ENCODE data around the gene METAP1. TPM values are rescaled to one million over a fixed set of nuclear protein-coding genes. Genes with fewer than 3 reads are reported as not detected.
A peak's percentile ranks its signal among the peaks of the same experiment; 100 is the strongest.

Gene METAP1
- total and polyA plus RNA-seq, 2 of the 4 experiments (the other 2 are of a cell fraction): 43.7 to 47.9 TPM

GRCh38 chr4:99058228-99058627, 62.7 kb downstream of the METAP1 start:
- Histone ChIP-seq H3K14ac (replicated peaks; ENCODE audit: low read depth, low read length) (no peak overlapping the region), H3K18ac (ENCODE audit: low read depth, low read length) (no peak overlapping the region), H3K79me1 (ENCODE audit: low read depth in 1 of 2, low read length in 2 of 2) (peaks cover 12 to 26% of the 10 kb centered on the region in 2 experiments), H3K9me3 (ENCODE audit: control insufficient read depth, insufficient read depth, low read length) (no peaks in the 10 kb centered on the region), H3K56ac (ENCODE audit: extremely low read depth, insufficient read depth, low read length) (no peak overlapping the region), H3K4me2 (ENCODE audit: low read depth, low read length) (no peak overlapping the region), H4K20me1 (ENCODE audit: insufficient read depth, low read length) (no peaks in the 10 kb centered on the region), H3K4me1 (ENCODE audit: control insufficient read depth, insufficient read depth, low read length) (peaks cover 11% of the 10 kb centered on the region), H4K5ac (ENCODE audit: low read depth, low read length) (no peak overlapping the region), H2AFZ (replicated peaks; ENCODE audit: low read length, poor library complexity) (no peak overlapping the region), H3K9ac (ENCODE audit: low read depth, low read length) (no peak overlapping the region), H3K27ac (ENCODE audit: insufficient read depth, low read length) (no peak overlapping the region), H4K8ac (ENCODE audit: low read depth in 2 of 2, low read length in 2 of 2) (no peak overlapping the region), H3K27me3 (ENCODE audit: control insufficient read depth, insufficient read depth, low read length) (no peaks in the 10 kb centered on the region), H3K4me3 (ENCODE audit: insufficient read depth, low read depth, low read length) (no peak overlapping the region), H2AK9ac (replicated peaks; ENCODE audit: low read depth, low read length, poor library complexity) (no peak overlapping the region), H2BK15ac (ENCODE audit: low read depth, low read length) (no peak overlapping the region), H2AK5ac (ENCODE audit: low read depth, low read length) (peak overlapping the region; percentile 11; the same call in 1 of the 2 replicates), H2BK20ac (ENCODE audit: low read depth, low read length) (no peak overlapping the region), H2BK120ac (ENCODE audit: low read depth, low read length) (no peak overlapping the region), H4K91ac (ENCODE audit: insufficient read depth, low read depth, low read length) (no peak overlapping the region), H3K4ac (ENCODE audit: low read depth, low read length) (no peak overlapping the region; the same call in 1 of the 2 replicates), H2BK5ac (ENCODE audit: low read depth, low read length, poor library complexity, severe bottlenecking) (no peak overlapping the region), H3K23ac (ENCODE audit: low read depth, low read length) (0 out of 2 replicates have a peak overlapping the region, but pooled peaks have one; percentile 2), H3K36me3 (ENCODE audit: control insufficient read depth, insufficient read depth, low read length) (peaks cover 11% of the 10 kb centered on the region), H3K9me1 (ENCODE audit: insufficient read depth, low read length) (no peaks in the 10 kb centered on the region)
- POLR2A ChIA-PET (ENCODE audit: unreplicated experiment): no interaction called here
- CTCF ChIA-PET: no interaction called here
- DNase-seq: no peak
- no peak for ATAC-seq (ENCODE audit: low read depth)
- no peak for TF ChIP-seq RCOR1 (IDR thresholded peaks at IDR 0.05; ENCODE audit: insufficient replicate concordance, low read length)
- TF ChIP-seq POLR2A (IDR thresholded peaks at IDR 0.05; ENCODE audit: low read depth, low read length): no peak
- WGBS, 2 experiments (ENCODE audit: extremely low coverage in 2 of 2, insufficient read length in 1 of 2): no CpG with 5 or more reads among the region's 2 CpGs
- in situ Hi-C loops (cut with MboI; ENCODE audit: low sequenced_read_pairs): loop anchor here (10.0 to 25.0 kb wide), 3 partner anchors 393 to 903 kb away; no protein-coding TSS in a partner anchor
- intact Hi-C loops (cut with micrococcal nuclease): no loop called here
- dilution Hi-C loops (cut with HindIII; ENCODE audit: low sequenced_read_pairs, unreplicated experiment): no loop called here
- no TSS peak for BruUV-seq (replicated peaks)
